ENCODE measurements around the gene GPR143. TPM values are rescaled to one million over a fixed set of nuclear protein-coding genes. Genes with fewer than 3 reads are reported as not detected.

Gene GPR143
- total and polyA plus RNA-seq, 2 donors (not counting 3 experiments of a cell fraction or from before 2014, with no cell fraction given) = 9.3 to 17.7 TPM

DNA sequence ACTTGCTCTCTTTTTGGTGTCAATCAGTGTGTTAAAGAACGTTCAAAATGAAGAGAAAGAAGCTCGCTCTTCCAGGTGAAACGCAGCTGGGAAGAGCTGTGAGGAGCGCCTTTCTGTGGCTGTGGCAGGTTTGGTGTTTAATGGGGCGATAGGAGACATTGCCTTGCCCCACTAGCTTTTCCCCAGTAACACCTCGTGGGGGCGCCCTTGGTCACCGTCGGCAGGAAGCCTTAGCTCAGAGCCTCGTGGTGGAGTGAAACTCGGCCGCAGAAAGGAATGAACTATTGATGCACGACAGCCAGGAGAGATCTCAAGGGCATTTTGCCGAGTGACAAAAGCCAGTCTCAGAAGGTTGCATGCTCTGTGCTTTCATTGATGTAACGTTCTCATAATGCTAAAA lies 65.1 kb downstream of the GPR143 start:
- no peaks in the 10 kb centered on the region for H3K36me3 ChIP-seq (ENCODE audit: control insufficient read depth in 2 of 2, extremely low read depth in 1 of 2, insufficient read depth in 2 of 2, low read length in 2 of 2)
- no peaks in the 10 kb centered on the region for H3K4me1 ChIP-seq (ENCODE audit: control insufficient read depth, extremely low read depth, insufficient read depth, low read length)
- FAIRE-seq = no peak
- H3K9me1 ChIP-seq (replicated peaks; ENCODE audit: control insufficient read depth, extremely low read depth, insufficient read depth, low read length) = no peaks in the 10 kb centered on the region
- TF ChIP-seq, protein P1, sequence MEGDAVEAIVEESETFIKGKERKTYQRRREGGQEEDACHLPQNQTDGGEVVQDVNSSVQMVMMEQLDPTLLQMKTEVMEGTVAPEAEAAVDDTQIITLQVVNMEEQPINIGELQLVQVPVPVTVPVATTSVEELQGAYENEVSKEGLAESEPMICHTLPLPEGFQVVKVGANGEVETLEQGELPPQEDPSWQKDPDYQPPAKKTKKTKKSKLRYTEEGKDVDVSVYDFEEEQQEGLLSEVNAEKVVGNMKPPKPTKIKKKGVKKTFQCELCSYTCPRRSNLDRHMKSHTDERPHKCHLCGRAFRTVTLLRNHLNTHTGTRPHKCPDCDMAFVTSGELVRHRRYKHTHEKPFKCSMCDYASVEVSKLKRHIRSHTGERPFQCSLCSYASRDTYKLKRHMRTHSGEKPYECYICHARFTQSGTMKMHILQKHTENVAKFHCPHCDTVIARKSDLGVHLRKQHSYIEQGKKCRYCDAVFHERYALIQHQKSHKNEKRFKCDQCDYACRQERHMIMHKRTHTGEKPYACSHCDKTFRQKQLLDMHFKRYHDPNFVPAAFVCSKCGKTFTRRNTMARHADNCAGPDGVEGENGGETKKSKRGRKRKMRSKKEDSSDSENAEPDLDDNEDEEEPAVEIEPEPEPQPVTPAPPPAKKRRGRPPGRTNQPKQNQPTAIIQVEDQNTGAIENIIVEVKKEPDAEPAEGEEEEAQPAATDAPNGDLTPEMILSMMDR (IDR thresholded peaks at IDR 0.05; ENCODE audit: extremely low read depth in 1 of 2, insufficient read depth in 1 of 2, low read depth in 1 of 2, low read length in 2 of 2) = no peak
- TF ChIP-seq EZH2 (IDR thresholded peaks at IDR 0.05; ENCODE audit: borderline replicate concordance, low read depth, low read length, severe bottlenecking) (no peak), POLR2A (IDR thresholded peaks at IDR 0.05; ENCODE audit: low read depth, low read length) (no peak), FOS (IDR thresholded peaks at IDR 0.05; ENCODE audit: borderline replicate concordance, insufficient read depth, low read length) (no peak), GATA2 (IDR thresholded peaks at IDR 0.05; ENCODE audit: insufficient read depth, insufficient read length, low read depth, low read length) (no peak), MYC (IDR thresholded peaks at IDR 0.05; ENCODE audit: low read depth, low read length) (no peak), JUN (IDR thresholded peaks at IDR 0.05; ENCODE audit: borderline replicate concordance, insufficient read depth, insufficient read length, low read depth) (no peak), POLR2AphosphoS5 (IDR thresholded peaks at IDR 0.05; ENCODE audit: insufficient read depth, low read depth, low read length) (no peak)
- TF ChIP-seq, protein P2, sequence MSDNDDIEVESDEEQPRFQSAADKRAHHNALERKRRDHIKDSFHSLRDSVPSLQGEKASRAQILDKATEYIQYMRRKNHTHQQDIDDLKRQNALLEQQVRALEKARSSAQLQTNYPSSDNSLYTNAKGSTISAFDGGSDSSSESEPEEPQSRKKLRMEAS (IDR thresholded peaks at IDR 0.05; ENCODE audit: insufficient read depth, insufficient read length) = no peak
- H3K4me2 ChIP-seq (ENCODE audit: insufficient read depth, low read length) = no peak overlapping the region
- no peak overlapping the region for H3K27ac ChIP-seq (ENCODE audit: insufficient read depth, low read depth, low read length)
- no peaks in the 10 kb centered on the region for H4K20me1 ChIP-seq (replicated peaks; ENCODE audit: control insufficient read depth, extremely low read depth, insufficient read depth, low read length)
- dilution Hi-C loops (cut with MboI; ENCODE audit: extremely low pct_ligation_motif_present, low sequenced_read_pairs) = no loop called here
- no peaks in the 10 kb centered on the region for H3K27me3 ChIP-seq (ENCODE audit: control insufficient read depth in 2 of 2, insufficient read depth in 2 of 2, low read length in 2 of 2)
- H3K79me2 ChIP-seq (ENCODE audit: control insufficient read depth, insufficient read depth, low read length) = no peaks in the 10 kb centered on the region
- BruUV-seq (replicated peaks) = no TSS peak
- CTCF ChIA-PET = no interaction called here
- DNase-seq (ENCODE audit: low read depth, low spot score) = no peak
- H3K9ac ChIP-seq (replicated peaks; ENCODE audit: extremely low read depth, insufficient read depth, low read length) = no peak overlapping the region
- H2AFZ ChIP-seq (ENCODE audit: low read depth, low read length) = no peak overlapping the region
- H3K4me3 ChIP-seq (replicated peaks in 1 of 3; ENCODE audit: insufficient read depth in 1 of 3, low read depth in 1 of 3, low read length in 3 of 3) = no peak overlapping the region
- POLR2A ChIA-PET = no interaction called here
- no peaks in the 10 kb centered on the region for H3K9me3 ChIP-seq (replicated peaks; ENCODE audit: control insufficient read depth, insufficient read depth, low read length)
- intact Hi-C loops (cut with micrococcal nuclease) = loop anchor here (10.0 kb wide), 2 partner anchors 386 to 956 kb away; no protein-coding TSS in a partner anchor
